ENCODE results near the gene WAPL.

Gene WAPL

DNA sequence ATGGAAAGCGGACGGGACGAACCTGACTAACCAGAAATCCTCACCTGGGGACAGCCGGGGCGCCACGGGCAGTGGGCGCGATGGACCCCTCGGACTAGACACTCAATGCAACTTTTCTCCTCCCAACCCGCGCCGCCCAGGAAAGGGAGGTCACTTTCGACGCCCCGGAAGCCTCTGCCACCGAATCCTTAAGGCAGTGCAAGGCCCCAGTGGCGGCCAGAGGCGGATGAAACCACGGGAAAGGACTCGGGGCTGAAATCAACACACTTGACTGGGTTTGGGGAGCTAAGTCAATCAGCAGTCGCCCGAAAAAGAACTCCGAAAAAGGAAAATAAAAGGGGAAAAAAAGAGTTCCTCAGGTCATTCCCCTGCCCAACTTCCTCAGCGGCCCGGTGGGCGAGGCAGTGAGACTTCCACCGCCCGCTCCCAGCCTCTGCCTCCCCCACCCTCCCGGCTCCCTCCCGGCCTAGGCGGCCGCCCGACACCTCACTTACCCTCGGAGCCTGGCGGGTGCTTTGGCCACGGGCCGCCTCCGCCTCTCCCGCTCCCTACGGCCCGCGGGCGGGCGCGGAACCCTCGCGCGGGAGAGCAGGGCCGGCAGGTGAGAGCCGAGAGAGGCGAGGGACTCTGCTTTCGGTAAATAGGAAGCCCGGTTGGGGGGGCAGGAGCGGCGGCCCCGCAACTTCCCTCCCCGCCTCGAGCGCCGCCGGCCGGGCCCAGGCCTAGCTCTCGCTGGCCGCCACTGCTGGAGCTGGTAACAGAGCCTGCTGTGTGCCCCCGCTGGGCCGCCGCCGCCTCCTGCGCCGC, 518 bp downstream of the WAPL start:
- peak; percentile 36 for DNase-seq

DNA sequence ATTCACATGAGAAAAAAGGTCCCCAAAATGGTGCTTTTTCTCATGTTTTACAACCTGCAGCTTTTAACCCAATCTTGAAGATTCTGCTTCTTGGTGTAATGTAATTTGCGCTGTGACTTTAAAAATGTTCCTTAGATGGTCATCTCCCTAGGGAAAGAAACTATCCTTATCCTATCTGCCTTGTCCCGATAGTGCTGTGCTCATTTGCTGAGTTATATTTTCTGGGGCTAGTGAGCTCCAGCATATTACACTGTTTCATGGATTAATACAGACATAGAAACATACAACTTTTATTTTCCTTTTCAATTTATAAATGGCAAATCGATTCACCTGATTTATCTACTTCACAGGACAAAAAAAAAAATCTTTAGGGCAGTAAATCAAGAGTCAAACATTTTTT, 2.8 kb downstream of the WAPL start:
- DNase-seq, result no peak

DNA sequence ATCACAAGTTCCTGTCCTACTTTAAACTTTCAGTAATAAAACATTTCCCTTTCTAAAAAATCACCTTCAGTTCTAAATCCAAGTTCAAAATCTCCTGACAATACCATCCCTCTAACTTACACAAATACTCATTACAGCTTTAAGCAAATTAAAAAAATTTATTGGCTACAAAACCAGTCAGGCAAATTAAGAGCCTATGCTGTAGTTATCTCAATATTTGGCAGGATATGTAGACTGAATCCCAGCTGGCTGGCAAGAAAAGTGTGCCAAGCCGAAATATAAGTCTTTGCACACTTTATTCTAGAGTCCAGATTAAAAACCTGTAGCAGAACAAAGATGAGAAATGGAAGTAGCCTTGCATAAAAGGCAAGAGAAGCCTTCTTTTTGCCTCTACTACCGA, 9.5 kb downstream of the WAPL start:
- DNase-seq, result no peak

DNA sequence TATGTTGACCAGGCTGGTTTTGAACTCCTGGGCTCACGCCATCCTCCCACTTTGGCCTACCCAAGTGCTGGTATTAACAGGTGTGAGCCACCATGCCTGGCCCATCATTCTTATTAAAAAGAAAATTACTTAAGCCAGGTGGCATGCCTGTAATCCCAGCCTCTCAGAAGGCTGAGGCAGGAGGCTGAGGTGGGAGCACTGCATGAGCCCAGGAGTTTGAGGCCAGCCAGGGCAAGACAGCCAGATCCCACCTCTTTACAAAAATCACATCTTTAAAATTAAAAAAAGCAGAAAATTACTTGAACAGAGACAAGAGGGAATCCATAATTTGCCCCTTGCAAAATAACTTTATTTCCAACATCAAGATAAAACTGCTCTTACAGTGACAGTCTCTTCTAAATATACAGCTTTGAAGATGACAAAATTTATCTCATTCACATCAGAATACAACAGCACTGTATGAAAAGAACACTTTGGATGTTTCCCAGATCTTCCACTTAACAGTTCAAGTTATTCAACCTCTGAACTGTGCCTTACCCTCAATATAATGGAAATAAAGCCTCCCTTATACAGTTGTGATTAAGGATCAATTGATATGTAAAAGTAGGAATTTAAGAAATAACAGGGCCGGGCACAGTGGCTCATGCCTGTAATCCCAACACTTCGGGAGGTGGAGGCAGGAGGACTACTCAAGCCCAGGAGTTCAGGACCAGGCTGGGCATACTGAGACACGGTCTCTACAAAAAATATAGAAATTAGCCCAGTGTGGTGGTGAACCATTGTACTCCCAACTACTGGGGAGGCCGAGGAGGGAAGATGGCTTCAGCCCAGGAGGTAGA, 10.3 kb downstream of the WAPL start:
- no peak for DNase-seq

DNA sequence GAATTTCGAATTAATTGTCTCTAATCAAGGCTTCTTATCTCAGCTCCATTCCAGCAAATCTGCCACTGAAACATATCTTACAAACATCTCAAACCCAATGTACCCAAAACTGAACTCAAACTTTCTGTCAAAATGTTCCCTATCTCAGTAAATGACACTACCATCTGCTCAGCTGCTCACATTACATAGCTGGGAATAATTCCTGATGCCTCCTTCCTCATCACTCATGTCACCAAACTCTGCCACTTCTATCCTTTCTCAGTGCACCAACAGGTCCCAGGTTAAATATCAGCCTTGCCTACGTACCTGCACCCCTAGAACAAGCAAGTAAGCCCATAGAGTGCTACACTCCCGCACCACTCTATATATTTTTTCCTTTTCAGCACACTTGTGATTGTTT, 12.4 kb downstream of the WAPL start:
- DNase-seq, result no peak

DNA sequence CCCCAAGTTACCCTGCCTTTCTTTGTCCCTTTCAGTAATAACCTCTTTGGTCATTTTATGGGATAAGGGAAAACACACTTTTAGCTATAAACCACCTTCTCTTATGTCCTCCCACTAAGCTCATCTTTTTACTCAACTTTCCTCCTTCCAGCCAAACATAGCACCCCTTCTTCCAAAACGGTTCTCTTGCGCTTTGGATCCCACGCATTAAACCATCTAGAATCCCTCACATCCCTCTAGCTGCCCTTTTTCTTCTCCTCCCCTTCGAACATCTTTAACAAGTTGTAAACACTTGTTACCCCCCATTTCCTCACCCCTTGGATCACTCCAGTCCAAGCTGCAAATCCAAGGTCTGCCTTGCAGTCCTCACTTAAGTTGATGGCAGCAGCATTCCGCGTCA, 13.4 kb downstream of the WAPL start:
- no peak for DNase-seq

DNA sequence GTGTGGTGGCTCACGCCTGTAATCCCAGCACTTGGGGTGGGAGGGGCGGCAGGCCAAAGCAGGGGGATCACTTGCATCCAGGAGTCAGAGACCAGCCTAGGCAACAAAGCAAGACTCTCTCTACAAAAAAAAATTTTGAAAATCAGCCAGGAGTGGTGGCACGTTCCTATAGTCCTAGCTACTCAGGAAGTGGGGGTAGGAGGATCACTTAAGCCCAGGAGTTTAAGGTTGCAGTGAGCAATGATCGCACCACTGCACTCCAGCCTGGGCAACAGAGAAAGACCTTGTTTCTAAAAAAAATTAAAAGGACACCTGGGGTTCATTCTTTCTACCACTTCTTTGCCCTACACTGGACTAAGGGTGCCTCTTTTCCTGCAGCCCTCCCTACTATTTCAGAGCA, 15.1 kb downstream of the WAPL start:
- DNase-seq, result no peak

DNA sequence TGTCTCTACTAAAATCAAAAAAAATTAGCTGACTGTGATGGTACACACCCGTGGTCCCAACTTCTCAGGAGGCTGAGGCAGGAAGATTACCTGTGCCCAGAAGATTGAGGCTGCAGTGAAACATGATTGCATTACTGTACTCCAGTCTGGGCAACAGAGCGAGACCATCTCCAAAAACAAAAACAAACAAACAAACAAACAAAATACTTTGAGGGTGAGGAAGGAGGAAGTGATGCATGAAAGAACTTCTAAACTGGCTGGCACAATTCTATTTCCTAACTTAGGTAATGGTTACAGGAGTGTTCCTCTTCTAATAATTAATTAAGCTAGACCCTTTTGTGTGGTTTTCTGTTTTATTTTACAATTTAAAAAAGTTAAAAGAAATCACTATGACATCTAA, 15.5 kb downstream of the WAPL start:
- DNase-seq, result no peak

DNA sequence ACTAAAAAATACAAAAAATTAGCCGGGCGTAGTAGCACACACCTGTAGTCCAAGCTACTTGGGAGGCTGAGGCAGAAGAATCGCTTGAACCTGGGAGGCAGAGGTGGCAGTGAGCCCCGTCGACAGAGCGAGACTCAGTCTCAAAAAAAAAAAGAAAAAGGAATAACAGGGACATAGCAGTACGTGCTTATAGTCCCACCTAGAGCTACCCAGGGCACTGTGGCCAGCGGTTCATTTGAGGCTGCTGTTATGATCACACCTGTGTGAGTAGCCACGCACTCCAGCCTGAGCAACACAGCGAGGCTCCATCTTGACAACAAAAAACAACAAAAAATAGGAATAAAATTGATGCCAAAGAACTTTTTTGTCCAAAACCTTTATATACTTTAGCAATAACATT, 17.1 kb downstream of the WAPL start:
- DNase-seq, result no peak

DNA sequence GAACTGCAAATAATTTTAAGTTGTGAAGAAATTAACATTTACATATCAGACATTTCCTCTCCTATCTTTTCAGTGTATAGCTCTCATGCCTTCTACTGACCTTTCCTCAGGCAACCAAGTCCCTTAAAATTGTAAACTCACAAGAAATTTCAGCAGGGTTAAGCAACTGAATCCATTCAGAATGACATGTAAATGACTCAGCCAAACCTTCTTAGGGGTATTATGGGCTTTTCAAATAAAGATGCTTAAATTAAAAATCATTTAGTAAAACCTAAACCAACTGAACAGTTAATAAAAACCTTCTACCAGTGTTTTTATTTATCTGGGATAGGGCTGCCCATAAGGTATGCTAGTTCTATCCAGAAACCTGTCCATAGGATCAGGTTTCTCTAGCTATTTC, 20.7 kb downstream of the WAPL start:
- no peak for DNase-seq

DNA sequence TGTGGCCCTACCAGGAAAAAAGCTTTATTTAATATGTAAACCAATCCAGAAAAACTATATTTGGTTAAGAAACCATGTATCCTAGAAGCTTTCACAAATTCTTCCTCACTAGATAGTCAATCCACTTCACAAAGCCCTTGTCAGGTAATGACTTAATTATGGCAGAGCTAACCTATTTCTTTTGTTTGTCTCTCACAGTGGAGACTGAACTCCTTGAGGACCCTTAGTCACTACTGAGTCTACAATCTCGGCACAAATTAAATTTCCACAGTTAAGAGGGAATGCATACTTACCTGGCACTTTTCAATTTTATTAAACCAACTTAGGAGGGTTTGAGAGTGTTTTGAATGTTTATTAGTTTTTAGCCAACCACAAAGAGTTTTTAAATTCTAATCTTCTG, 23.0 kb downstream of the WAPL start:
- DNase-seq, result no peak

DNA sequence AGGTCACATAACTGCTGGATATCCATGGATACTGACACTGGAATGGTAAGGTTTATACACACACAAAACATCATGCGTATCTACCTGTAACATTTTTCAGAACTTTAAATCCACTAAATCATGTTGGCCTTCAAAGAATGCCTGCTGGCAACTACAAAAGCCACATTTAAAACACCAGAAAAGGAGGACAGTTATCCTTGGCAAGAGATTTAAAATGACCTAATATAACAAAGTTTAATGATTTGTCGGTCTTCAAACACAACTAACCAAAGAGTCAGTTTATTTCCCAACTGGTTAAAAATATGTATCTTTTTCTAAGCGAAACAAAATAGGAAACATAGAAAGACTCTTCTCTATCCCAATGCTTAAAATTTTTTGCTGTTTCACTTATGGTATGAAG, 24.0 kb downstream of the WAPL start:
- DNase-seq, result no peak

DNA sequence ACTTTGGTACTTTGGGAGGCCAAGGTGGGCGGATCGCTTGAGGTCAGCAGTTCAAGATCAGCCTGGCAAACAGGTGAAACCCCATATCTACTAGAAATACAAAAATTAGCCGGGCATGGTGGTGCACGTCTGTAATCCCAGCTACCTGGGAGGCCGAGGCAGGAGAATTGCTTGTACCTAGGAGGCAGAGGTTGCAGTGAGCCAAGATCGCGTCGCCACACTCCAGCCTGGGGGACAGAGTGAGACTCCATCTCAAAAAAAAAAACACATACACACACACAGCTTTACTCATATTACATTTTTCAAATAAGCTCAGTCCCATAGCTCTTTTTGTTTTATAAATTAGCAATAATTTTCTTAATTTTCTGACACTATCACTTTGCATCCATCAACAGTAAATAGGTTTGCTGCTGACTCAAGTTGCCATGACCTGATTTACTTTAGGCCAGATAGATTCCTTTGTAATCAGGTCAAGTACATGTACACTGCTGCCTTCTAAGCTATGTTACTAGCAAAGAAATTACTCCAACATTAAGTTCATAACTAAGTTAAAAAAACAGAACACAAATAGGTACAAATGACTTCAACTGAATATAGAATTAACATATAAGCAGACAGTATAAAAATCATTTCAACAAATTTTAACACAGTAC, 31.5 kb downstream of the WAPL start:
- DNase-seq, result no peak

DNA sequence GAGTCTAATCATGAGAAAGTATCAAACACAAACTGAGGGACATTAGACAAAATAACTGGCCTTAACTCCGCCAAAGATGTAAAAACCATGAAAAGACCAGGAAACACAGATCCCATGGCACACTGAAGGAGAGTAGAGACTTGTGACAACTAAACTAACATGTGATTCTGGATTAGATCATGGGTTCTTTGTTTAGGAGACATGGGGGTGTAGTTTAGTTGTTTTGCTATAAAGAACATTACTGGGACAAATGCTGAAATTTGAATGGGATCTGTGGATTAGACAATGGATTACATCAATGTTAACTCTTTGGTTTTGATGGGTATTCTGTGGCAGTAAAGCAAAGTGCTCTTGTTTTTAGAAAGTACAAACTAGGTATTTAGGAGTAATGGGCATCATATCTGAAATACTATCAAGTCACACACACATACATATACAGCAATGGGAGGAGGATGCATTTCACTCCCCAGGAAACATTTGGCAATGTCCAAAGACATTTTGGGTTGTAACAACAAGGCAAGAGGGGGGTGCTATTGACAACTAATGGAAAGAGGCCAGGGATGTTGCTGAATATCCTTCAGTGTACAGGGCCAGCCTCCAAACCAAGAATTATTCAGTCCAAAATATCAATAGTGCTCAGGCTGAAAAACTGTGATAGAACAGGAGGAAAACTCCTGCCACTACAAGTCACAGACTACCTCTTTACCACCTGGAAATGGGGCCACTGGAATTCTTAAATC, 32.4 kb downstream of the WAPL start:
- DNase-seq, result no peak

DNA sequence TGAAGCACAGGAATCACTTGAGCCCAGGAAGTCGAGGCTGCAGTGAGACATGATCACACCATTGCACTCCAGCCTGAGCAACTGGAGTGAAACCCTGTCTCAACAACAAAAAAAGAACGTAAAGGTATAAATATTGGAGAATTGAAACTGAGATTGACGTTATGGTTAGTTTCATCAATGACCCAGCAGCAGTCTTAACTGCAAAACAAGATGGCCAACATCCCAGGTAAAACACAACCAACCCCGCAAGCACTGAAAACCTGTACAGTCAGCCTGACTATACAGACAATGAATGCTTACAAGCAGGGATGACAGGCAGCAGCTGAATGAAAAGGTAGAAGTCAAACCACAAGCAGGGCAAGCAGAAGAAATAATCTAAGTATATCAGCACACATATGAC, 34.7 kb downstream of the WAPL start:
- no peak for DNase-seq

DNA sequence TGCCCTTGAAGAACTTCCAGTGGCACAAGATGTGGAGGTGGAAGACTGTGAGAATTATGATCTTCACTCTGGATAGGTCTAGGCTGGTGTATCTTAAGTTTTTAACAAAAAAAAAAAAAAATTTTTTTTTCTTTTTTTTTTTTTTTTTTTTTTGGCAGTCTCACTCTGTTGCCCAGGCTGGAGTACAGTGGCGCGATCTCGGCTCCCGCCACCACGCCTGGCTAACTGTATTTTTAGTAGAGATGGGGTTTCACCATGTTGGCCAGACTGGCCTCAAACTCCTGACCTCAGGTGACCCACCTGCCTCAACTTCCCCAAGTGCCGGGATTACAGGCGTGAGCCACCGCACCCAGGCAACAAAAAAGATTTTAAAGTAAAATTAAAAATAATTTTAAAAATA, 37.9 kb downstream of the WAPL start:
- no peak for DNase-seq

DNA sequence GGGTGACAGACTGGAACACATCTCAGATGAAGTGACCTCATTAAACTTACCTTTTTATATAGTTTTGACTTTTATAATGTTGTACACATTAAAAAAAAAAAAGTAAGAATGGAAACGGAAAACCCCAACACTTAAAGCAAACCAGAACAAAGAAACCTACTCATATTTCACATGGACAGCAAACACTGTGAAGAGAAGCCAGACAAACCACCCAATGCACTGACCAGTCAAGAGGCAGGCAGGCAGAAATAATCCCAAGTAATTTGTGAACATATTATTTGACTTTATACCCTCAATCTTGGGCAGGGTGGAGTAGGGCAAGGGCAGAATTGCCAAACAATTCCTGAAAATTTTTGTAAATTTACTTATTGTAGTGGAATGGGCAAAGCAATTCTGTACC, 39.8 kb downstream of the WAPL start:
- DNase-seq, result no peak

DNA sequence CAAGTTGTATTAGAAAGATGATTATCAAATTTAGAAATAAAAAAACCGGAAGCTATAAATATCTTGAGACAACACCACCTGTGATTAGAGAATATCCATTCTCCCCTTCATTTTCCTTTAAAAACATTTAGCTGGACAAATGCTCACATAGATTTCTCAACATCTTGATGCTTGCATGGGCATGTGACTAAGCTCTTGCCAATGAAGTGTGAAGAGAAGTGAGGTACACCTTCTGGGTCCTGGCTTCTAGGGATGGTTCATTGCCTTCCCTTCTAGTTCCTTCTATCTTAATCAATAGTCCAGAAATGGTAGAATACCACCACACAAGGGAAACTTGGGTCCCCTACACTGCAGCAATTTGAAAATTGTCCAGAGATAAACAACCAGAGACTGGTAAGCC, 41.0 kb downstream of the WAPL start:
- DNase-seq, result no peak

DNA sequence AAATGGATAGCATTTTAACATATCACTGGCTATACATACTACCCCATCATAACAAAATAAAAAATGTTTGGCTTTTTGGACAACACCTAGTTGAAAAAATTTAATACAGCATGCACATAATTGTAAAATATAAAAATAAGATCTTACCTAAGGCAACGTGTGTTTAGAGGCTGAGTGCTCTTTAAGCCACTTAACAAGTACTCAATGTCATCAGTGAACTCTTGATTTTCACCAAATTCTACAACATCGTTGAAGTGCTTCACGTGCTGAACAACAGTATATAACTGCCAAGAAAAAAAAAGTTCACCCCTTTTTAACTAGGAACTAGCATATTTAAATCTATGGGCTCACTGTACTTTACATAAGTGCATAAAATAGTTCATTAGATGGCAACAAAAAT, 49.5 kb downstream of the WAPL start:
- DNase-seq, result no peak

DNA sequence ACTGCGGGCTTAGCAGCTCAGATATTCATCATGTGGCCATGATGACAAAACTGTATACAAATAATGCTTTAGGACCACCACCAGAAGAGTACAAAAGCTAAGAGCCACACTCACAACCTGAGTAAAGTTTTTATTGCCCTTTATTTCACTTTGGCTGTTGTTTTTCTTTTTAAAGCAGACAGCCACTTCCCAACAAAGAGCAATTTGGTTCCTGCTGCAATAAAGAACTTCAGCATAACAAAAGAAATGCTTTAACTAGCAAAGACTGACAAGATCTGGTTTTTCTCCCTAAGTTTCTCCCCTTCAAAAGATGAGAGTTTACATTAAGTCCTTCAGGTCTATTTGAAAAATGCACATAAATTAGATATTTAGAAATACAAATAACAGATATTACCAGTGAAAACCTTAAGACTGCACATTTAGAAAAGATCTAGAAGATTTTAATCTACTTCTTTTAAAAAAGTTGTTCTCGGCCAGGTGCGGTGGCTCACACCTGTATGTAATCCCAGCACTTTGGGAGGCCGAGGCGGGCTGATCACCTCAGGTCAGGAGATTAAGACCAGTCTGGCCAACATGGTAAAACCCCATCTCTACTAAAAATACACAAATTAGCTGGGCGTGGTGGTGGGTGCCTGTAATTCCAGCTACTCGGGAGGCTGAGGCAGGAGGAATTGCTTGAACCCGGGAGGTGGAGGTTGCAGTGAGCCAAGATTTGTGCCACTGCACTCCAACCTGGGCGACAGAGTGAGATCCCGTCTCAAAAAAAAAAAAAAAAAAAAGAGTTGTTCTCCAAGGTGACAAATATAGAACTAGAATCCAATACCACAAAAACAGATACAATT, 59.4 kb downstream of the WAPL start:
- no peak for DNase-seq

DNA sequence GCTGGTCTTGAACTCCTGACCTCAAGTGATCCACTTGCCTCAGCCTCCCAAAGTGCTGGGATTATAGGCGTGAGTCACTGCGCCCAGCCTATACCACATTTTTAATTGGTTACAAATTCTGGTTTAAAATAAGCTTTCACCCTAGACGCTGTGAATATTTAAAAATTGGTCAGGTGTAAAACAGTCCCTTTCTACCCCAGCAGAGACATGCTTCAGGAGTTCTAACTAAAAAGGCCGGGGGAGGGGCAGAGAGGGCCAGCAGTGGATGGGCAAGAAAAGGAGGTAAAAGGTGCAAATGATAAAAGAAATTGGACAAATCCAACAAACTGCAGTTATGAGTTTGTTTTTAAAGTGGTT, 70.0 kb downstream of the WAPL start:
- no peak for DNase-seq
